Smooth muscle cell (in vitro differentiated cells): ENCODE measurements around the gene SND1. TPM values are rescaled to one million over a fixed set of nuclear protein-coding genes. Genes with fewer than 3 reads are reported as not detected.

ENCODE experiments used
- DNase-seq: peaks from one replicate; lab custom pipeline; 2025; ENCODE audit not compliant: unreplicated experiment; lab: John Stamatoyannopoulos, UW
- H2AFZ ChIP-seq: fragments of 200-600 bp; sonication (generic); 2 replicates; pipeline ENCODE4 v1.6.0; 2016; ENCODE audit warnings: antibody characterized with exemption, low read depth, mild to moderate bottlenecking
- H3F3A ChIP-seq: fragments of 200-600 bp; sonication (generic); 2 replicates; pipeline ENCODE4 v1.6.0; 2017; ENCODE audit warnings: antibody characterized with exemption, low read depth
- H3K27ac ChIP-seq: fragments of 200-600 bp; sonication (generic); 2 replicates; pipeline ENCODE4 v1.5.1; 2016; ENCODE audit warnings: low read depth, mild to moderate bottlenecking
- H3K27me3 ChIP-seq: fragments of 200-600 bp; sonication (generic); 2 replicates; pipeline ENCODE4 v1.6.1; 2016; ENCODE audit warnings: low read depth, mild to moderate bottlenecking
- H3K36me3 ChIP-seq: fragments of 200-600 bp; sonication (generic); 2 replicates; pipeline ENCODE4 v1.5.1; 2016; ENCODE audit warnings: low read depth
- H3K4me1 ChIP-seq: fragments of 200-600 bp; sonication (generic); 2 replicates; pipeline ENCODE4 v1.5.1; 2016; ENCODE audit warnings: low read depth
- H3K4me2 ChIP-seq: fragments of 200-600 bp; sonication (generic); 2 replicates; pipeline ENCODE4 v1.6.0; 2016; ENCODE audit warnings: mild to moderate bottlenecking
- H3K4me3 ChIP-seq: fragments of 200-600 bp; sonication (generic); 2 replicates; pipeline ENCODE4 v1.5.1; 2016; ENCODE audit warnings: mild to moderate bottlenecking
- H3K79me2 ChIP-seq: fragments of 200-600 bp; sonication (generic); 2 replicates; pipeline ENCODE4 v1.6.0; 2016; ENCODE audit warnings: low read depth, mild to moderate bottlenecking
- H3K9ac ChIP-seq: fragments of 200-600 bp; sonication (generic); 2 replicates; pipeline ENCODE4 v1.6.0; 2016; ENCODE audit warnings: low read depth
- H3K9me3 ChIP-seq: fragments of 200-600 bp; sonication (generic); replicated peaks from 2 replicates; pipeline ENCODE4 v1.5.1; 2016; ENCODE audit warnings: low read depth
- H4K20me1 ChIP-seq: fragments of 200-600 bp; sonication (generic); 2 replicates; pipeline ENCODE4 v1.6.0; 2016; ENCODE audit warnings: low read depth
- CTCF ChIP-seq: fragments of 200-600 bp; sonication (generic); IDR thresholded peaks from 2 replicates; pipeline ENCODE4 v1.5.1; 2017; ENCODE audit warnings: borderline replicate concordance, mild to moderate bottlenecking, antibody characterized with exemption; ENCODE audit not compliant: insufficient read depth, poor library complexity, severe bottlenecking
- WGBS: methylation state at CpG from one replicate; pipeline ENCODE4 v1.1.7; 2016; ENCODE audit warnings: low lambda C conversion rate; 5-methylcytosine and 5-hydroxymethylcytosine counted together
- polyA plus RNA-seq: library from polyadenylated mRNA; unstranded; fragments of >200 nt; fragmentation: Nextera tagmentation; extraction: Ambion mirVana; gene quantifications from 2 replicates; pipeline ENCODE4 v1.2.1, GENCODE V29; 2016
- total RNA-seq: library from RNA; depleted of rRNA; stranded (reverse); fragments of >200 nt; gene quantifications from 2 replicates; pipeline ENCODE4 v1.2.3, GENCODE V29; 2014

SND1 gene
- total and polyA plus RNA-seq, 2 experiments from 2014 or later = 129 to 136 TPM

GRCh38 chr7:127658970-127659630 is 7.1 kb downstream of the SND1 start:
- H2AFZ ChIP-seq = no peak overlapping the region
- no peak overlapping the region for H3K27ac ChIP-seq
- H3F3A ChIP-seq = no peaks in the 10 kb centered on the region
- no peak for TF ChIP-seq CTCF
- peaks cover 19% of the 10 kb centered on the region for H3K4me1 ChIP-seq
- 93% methylated on average over 3 of the region's 3 CpGs for WGBS
- H3K79me2 ChIP-seq = peaks cover 100% of the 10 kb centered on the region
- H3K9me3 ChIP-seq = no peaks in the 10 kb centered on the region
- H3K4me3 ChIP-seq = no peak overlapping the region
- H3K9ac ChIP-seq = no peak overlapping the region
- no peaks in the 10 kb centered on the region for H3K27me3 ChIP-seq
- no peak overlapping the region for H3K4me2 ChIP-seq
- H3K36me3 ChIP-seq = no peaks in the 10 kb centered on the region
- no peak for DNase-seq
- peaks cover 100% of the 10 kb centered on the region for H4K20me1 ChIP-seq

GRCh38 chr7:127665922-127666321 is 13.9 kb downstream of the SND1 start:
- no peaks in the 10 kb centered on the region for H3K36me3 ChIP-seq
- H3K4me1 ChIP-seq = peaks cover 24% of the 10 kb centered on the region
- H3K4me2 ChIP-seq = peak overlapping the region; percentile 61
- H2AFZ ChIP-seq = no peak overlapping the region
- peaks cover 10% of the 10 kb centered on the region for H3F3A ChIP-seq
- 81% methylated on average over 7 of the region's 7 CpGs for WGBS
- H3K27me3 ChIP-seq = no peaks in the 10 kb centered on the region
- DNase-seq = no peak
- H3K4me3 ChIP-seq = no peak overlapping the region
- peaks cover 100% of the 10 kb centered on the region for H4K20me1 ChIP-seq
- no peaks in the 10 kb centered on the region for H3K9me3 ChIP-seq
- H3K27ac ChIP-seq = peak overlapping the region; percentile 72
- H3K79me2 ChIP-seq = peaks cover 100% of the 10 kb centered on the region
- no peak for TF ChIP-seq CTCF
- no peak overlapping the region for H3K9ac ChIP-seq

GRCh38 chr7:127666602-127667001 is 14.6 kb downstream of the SND1 start:
- Histone ChIP-seq H3K4me1 (peaks cover 24% of the 10 kb centered on the region), H3K4me2 (peak overlapping the region; percentile 61), H3K36me3 (no peaks in the 10 kb centered on the region), H3K79me2 (peaks cover 100% of the 10 kb centered on the region), H3K9ac (peak overlapping the region; percentile 1), H3K4me3 (no peak overlapping the region), H3K27ac (peak overlapping the region; percentile 72), H2AFZ (no peak overlapping the region), H4K20me1 (peaks cover 100% of the 10 kb centered on the region), H3K27me3 (no peaks in the 10 kb centered on the region), H3K9me3 (no peaks in the 10 kb centered on the region), H3F3A (peaks cover 10% of the 10 kb centered on the region)
- no peak for DNase-seq
- WGBS = 90% methylated on average over 4 of the region's 4 CpGs
- TF ChIP-seq CTCF = no peak
